WTC11 (cell line): ENCODE results near the gene KLF7. TPM values are rescaled to one million over a fixed set of nuclear protein-coding genes. Genes with fewer than 3 reads are reported as not detected.

Source experiments
- ATAC-seq: fragments of 200-7000 bp; cut with Tn5 transposase; 2 replicates; pipeline ENCODE4 v1.10.0; 2021; ENCODE audit warnings: mild to moderate bottlenecking, moderate library complexity
- CTCF ChIA-PET: fragments of 300-600 bp; sonication (Branson Sonifier 250); formaldehyde crosslinking; loops from one replicate; lab custom pipeline; 2021; ENCODE audit warnings: antibody characterized with exemption; lab: Charles Lee
- POLR2A ChIA-PET: fragments of 350-600 bp; sonication (Branson Sonifier 250); formaldehyde crosslinking; loops from one replicate; lab custom pipeline; 2021; ENCODE audit warnings: antibody characterized with exemption; lab: Charles Lee
- DNase-seq: peaks from one replicate; pipeline ENCODE4 v3.0.0; 2021; ENCODE audit warnings: low spot score
- H3K27ac Mint-ChIP-seq: 2 replicates; pipeline ENCODE4 v1.8.0; 2021; ENCODE audit warnings: mixed read lengths
- H3K27me3 Mint-ChIP-seq: 2 replicates; pipeline ENCODE4 v1.8.0; 2021; ENCODE audit warnings: low read depth, mild to moderate bottlenecking, moderate library complexity, mixed read lengths
- H3K36me3 Mint-ChIP-seq: 2 replicates; pipeline ENCODE4 v1.8.0; 2021; ENCODE audit warnings: mixed read lengths
- H3K4me1 Mint-ChIP-seq: 2 replicates; pipeline ENCODE4 v1.8.0; 2022; ENCODE audit warnings: mixed read lengths
- H3K4me3 Mint-ChIP-seq: 2 replicates; pipeline ENCODE4 v1.8.0; 2021; ENCODE audit warnings: mild to moderate bottlenecking, moderate library complexity, mixed read lengths
- H3K9me3 Mint-ChIP-seq: 2 replicates; pipeline ENCODE4 v1.8.0; 2021; ENCODE audit warnings: mixed read lengths
- CBFB ChIP-seq: sonication (generic); formaldehyde crosslinking; IDR thresholded peaks from 2 replicates; pipeline ENCODE4 v1.8.1; 2022; ENCODE audit warnings: mild to moderate bottlenecking, low read depth, missing genetic modification reagents
- OVOL2 ChIP-seq: fragments of 250-450 bp; sonication (Bioruptor Pico); IDR thresholded peaks from 2 replicates; pipeline ENCODE4 v1.9.0; 2021; ENCODE audit warnings: mild to moderate bottlenecking, borderline replicate concordance
- PRRX2 ChIP-seq: fragments of 250-450 bp; sonication (Bioruptor Pico); IDR thresholded peaks from 2 replicates; pipeline ENCODE4 v1.8.0; 2021; ENCODE audit warnings: mild to moderate bottlenecking
- RORB ChIP-seq: fragments of 250-450 bp; sonication (Bioruptor Pico); IDR thresholded peaks from 2 replicates; pipeline ENCODE4 v1.9.0; 2021; ENCODE audit warnings: mild to moderate bottlenecking
- ZNF416 ChIP-seq: fragments of 250-450 bp; sonication (Bioruptor Pico); IDR thresholded peaks from 2 replicates; pipeline ENCODE4 v1.9.0; 2021; ENCODE audit warnings: mild to moderate bottlenecking, inconsistent platforms
- ZNF423 ChIP-seq: fragments of 250-450 bp; sonication (Bioruptor Pico); IDR thresholded peaks from 2 replicates; pipeline ENCODE4 v2.1.2; 2022; ENCODE audit warnings: mild to moderate bottlenecking, moderate library complexity
- total RNA-seq: library from RNA; stranded (reverse); gene quantifications from 3 replicates; pipeline ENCODE4 v1.2.3, GENCODE V29; 2021
- TF ChIP-seq, protein P1 (sequence below): sonication (generic); formaldehyde crosslinking; IDR thresholded peaks from 2 replicates; pipeline ENCODE4 v1.8.0; 2022; ENCODE audit warnings: mild to moderate bottlenecking, missing genetic modification reagents
- TF ChIP-seq, protein P2 (sequence below): sonication (generic); formaldehyde crosslinking; IDR thresholded peaks from 2 replicates; pipeline ENCODE4 v1.8.1; 2023; ENCODE audit warnings: mild to moderate bottlenecking, missing genetic modification reagents
- TF ChIP-seq, protein P3 (sequence below): sonication (generic); formaldehyde crosslinking; IDR thresholded peaks from 2 replicates; pipeline ENCODE4 v1.8.0; 2022; ENCODE audit warnings: mild to moderate bottlenecking, missing genetic modification reagents
- TF ChIP-seq, protein P4 (sequence below): fragments of 250-450 bp; sonication (Bioruptor Pico); IDR thresholded peaks from 2 replicates; pipeline ENCODE4 v1.9.0; 2021; ENCODE audit warnings: mild to moderate bottlenecking
- TF ChIP-seq, protein P5 (sequence below): sonication (generic); formaldehyde crosslinking; IDR thresholded peaks from 2 replicates; pipeline ENCODE4 v1.8.0; 2023; ENCODE audit warnings: mild to moderate bottlenecking, missing genetic modification reagents

The KLF7 gene
- total RNA-seq, 1 experiment from 2014 or later: 25.4 TPM

DNA sequence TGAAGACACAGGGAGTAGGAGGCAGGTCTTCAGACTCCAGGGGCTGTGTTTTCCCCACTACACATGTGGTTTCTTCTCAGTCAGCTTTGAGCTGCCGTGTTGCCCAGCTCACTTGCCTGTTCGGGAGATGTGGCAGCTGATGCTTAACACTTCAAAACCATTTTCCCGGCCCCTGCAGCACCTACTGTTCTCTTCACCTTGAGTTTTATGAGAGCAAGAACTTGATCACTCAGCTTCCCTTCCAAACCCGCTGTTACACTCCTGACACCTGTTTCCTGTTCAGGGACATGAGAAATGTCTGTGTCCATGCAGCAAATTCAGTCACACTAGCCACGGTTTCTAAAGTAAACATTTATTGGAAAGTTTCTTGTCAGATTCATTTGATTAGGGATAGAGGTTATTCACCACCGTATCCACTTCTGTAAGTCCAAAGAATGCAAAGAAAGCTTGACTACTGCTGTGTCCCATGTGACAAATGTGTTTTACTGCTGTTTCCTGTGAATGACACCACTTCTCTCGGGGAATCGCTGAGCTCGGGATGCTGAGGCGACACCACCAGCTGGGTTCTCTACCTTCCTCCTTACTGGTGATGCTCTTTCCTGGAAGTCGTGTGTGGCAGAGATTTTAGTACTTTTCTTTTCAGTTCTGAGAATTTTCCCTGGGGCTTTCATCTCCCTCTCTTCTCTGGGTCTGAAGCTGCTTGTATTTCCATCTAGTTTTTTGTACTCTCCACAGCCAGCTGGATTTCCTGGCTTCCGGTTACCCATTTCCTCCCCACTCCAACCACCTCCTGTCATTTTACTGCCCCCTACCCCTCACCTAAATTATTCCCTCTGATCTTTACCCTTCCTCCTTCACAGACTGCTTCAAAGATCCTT is 91.7 kb downstream of the KLF7 start:
- H3K4me3 Mint-ChIP-seq: no peak overlapping the region
- H3K9me3 Mint-ChIP-seq: no peaks in the 10 kb centered on the region
- H3K27ac Mint-ChIP-seq: peak overlapping the region; percentile 33; the same call in 1 of the 2 replicates
- DNase-seq (no peak), ATAC-seq (peak; percentile 71)
- no peaks in the 10 kb centered on the region for H3K27me3 Mint-ChIP-seq
- ChIA-PET POLR2A (interaction anchor here (1.3 kb wide), 1 partner anchor 92 kb away, joined by 3 read pairs; the partner anchor contains the start of gene KLF7), CTCF (interaction anchor here (0.6 to 1.9 kb wide), 8 partner anchors 83 to 399 kb away, joined by 3 to 7 read pairs (median 4); no protein-coding TSS in a partner anchor)
- no peak for TF ChIP-seq ZNF423 (CRISPR knock-in tag)
- H3K36me3 Mint-ChIP-seq: no peaks in the 10 kb centered on the region; the same call in 1 of the 2 replicates
- peaks cover 40% of the 10 kb centered on the region for H3K4me1 Mint-ChIP-seq

DNA sequence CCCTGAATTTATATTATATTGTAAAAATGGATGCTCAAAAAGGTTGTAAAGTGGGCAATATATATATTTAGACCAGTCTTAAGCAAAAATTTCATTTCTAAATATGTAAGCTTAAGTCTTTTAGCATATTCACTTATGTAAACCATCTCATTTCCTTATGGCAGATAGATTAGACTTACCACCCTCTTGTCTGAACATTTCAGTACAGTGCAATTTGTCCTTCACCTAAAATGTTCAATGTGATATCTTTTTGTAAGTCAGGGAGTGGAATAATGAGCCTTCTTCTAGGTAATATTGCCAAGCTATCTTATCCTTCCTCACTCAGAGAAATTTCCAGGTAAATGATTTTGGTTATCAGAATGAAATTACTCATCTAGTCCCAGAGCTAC is 92.3 kb downstream of the KLF7 start:
- TF ChIP-seq OVOL2 (CRISPR knock-in tag) (no peak), ZNF416 (no peak), RORB (no peak)
- TF ChIP-seq, protein P1, sequence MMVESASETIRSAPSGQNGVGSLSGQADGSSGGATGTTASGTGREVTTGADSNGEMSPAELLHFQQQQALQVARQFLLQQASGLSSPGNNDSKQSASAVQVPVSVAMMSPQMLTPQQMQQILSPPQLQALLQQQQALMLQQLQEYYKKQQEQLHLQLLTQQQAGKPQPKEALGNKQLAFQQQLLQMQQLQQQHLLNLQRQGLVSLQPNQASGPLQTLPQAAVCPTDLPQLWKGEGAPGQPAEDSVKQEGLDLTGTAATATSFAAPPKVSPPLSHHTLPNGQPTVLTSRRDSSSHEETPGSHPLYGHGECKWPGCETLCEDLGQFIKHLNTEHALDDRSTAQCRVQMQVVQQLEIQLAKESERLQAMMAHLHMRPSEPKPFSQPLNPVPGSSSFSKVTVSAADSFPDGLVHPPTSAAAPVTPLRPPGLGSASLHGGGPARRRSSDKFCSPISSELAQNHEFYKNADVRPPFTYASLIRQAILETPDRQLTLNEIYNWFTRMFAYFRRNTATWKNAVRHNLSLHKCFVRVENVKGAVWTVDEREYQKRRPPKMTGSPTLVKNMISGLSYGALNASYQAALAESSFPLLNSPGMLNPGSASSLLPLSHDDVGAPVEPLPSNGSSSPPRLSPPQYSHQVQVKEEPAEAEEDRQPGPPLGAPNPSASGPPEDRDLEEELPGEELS: no peak
- TF ChIP-seq, protein P2, sequence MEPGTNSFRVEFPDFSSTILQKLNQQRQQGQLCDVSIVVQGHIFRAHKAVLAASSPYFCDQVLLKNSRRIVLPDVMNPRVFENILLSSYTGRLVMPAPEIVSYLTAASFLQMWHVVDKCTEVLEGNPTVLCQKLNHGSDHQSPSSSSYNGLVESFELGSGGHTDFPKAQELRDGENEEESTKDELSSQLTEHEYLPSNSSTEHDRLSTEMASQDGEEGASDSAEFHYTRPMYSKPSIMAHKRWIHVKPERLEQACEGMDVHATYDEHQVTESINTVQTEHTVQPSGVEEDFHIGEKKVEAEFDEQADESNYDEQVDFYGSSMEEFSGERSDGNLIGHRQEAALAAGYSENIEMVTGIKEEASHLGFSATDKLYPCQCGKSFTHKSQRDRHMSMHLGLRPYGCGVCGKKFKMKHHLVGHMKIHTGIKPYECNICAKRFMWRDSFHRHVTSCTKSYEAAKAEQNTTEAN (CRISPR knock-in tag): no peak
- TF ChIP-seq, protein P3, sequence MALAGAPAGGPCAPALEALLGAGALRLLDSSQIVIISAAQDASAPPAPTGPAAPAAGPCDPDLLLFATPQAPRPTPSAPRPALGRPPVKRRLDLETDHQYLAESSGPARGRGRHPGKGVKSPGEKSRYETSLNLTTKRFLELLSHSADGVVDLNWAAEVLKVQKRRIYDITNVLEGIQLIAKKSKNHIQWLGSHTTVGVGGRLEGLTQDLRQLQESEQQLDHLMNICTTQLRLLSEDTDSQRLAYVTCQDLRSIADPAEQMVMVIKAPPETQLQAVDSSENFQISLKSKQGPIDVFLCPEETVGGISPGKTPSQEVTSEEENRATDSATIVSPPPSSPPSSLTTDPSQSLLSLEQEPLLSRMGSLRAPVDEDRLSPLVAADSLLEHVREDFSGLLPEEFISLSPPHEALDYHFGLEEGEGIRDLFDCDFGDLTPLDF: no peak
- TF ChIP-seq, protein P4, sequence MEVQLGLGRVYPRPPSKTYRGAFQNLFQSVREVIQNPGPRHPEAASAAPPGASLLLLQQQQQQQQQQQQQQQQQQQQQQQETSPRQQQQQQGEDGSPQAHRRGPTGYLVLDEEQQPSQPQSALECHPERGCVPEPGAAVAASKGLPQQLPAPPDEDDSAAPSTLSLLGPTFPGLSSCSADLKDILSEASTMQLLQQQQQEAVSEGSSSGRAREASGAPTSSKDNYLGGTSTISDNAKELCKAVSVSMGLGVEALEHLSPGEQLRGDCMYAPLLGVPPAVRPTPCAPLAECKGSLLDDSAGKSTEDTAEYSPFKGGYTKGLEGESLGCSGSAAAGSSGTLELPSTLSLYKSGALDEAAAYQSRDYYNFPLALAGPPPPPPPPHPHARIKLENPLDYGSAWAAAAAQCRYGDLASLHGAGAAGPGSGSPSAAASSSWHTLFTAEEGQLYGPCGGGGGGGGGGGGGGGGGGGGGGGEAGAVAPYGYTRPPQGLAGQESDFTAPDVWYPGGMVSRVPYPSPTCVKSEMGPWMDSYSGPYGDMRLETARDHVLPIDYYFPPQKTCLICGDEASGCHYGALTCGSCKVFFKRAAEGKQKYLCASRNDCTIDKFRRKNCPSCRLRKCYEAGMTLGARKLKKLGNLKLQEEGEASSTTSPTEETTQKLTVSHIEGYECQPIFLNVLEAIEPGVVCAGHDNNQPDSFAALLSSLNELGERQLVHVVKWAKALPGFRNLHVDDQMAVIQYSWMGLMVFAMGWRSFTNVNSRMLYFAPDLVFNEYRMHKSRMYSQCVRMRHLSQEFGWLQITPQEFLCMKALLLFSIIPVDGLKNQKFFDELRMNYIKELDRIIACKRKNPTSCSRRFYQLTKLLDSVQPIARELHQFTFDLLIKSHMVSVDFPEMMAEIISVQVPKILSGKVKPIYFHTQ (CRISPR knock-in tag): no peak
- TF ChIP-seq, protein P5, sequence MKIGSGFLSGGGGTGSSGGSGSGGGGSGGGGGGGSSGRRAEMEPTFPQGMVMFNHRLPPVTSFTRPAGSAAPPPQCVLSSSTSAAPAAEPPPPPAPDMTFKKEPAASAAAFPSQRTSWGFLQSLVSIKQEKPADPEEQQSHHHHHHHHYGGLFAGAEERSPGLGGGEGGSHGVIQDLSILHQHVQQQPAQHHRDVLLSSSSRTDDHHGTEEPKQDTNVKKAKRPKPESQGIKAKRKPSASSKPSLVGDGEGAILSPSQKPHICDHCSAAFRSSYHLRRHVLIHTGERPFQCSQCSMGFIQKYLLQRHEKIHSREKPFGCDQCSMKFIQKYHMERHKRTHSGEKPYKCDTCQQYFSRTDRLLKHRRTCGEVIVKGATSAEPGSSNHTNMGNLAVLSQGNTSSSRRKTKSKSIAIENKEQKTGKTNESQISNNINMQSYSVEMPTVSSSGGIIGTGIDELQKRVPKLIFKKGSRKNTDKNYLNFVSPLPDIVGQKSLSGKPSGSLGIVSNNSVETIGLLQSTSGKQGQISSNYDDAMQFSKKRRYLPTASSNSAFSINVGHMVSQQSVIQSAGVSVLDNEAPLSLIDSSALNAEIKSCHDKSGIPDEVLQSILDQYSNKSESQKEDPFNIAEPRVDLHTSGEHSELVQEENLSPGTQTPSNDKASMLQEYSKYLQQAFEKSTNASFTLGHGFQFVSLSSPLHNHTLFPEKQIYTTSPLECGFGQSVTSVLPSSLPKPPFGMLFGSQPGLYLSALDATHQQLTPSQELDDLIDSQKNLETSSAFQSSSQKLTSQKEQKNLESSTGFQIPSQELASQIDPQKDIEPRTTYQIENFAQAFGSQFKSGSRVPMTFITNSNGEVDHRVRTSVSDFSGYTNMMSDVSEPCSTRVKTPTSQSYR (CRISPR knock-in tag): no peak
- Mint-ChIP-seq H3K4me1 (peaks cover 40% of the 10 kb centered on the region), H3K9me3 (no peaks in the 10 kb centered on the region), H3K4me3 (no peak overlapping the region), H3K27me3 (no peaks in the 10 kb centered on the region), H3K27ac (no peak overlapping the region), H3K36me3 (no peaks in the 10 kb centered on the region; the same call in 1 of the 2 replicates)
- ATAC-seq: no peak
- no peak for DNase-seq
- ChIA-PET CTCF (interaction anchor here (1.4 to 1.9 kb wide), 2 partner anchors 91 to 399 kb away, joined by 7 read pairs; no protein-coding TSS in a partner anchor), POLR2A (interaction anchor here (0.6 to 1.3 kb wide), 2 partner anchors 21 to 93 kb away, joined by 3 read pairs; partner anchors contain the start of gene KLF7)

DNA sequence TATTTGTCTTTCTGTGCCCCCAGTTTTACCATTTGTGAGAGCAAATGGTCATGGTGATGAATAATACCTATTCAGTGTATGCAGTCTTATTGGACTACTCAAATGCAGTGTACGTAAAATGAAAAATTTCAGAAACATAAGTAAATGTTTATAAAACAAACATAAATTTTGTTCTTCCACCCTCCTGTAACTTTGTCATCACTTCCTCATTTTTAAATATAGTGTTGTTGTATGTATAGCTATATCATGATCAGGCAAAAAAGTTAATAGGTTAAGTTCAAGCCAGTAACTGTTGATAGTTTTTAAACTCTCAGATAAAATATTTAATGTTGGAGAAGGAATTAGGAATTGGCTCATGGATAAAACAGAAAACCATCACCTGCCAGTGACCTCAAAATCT is 93.2 kb downstream of the KLF7 start:
- no peak for ATAC-seq
- no peaks in the 10 kb centered on the region for H3K27me3 Mint-ChIP-seq
- no peaks in the 10 kb centered on the region for H3K9me3 Mint-ChIP-seq
- ChIA-PET CTCF (no interaction called here), POLR2A (no interaction called here)
- no peaks in the 10 kb centered on the region; the same call in 1 of the 2 replicates for H3K36me3 Mint-ChIP-seq
- H3K4me3 Mint-ChIP-seq: no peak overlapping the region
- DNase-seq: no peak
- H3K27ac Mint-ChIP-seq: no peak overlapping the region
- TF ChIP-seq CBFB (no peak), PRRX2 (CRISPR knock-in tag) (no peak)
- peaks cover 42% of the 10 kb centered on the region for H3K4me1 Mint-ChIP-seq
